ENCODE data around the gene KDM2B.

The KDM2B gene

GRCh38 chr12:121507245-121507644 is 73.6 kb downstream of the KDM2B start:
- TF ChIP-seq EZH2 (IDR thresholded peaks at IDR 0.05; ENCODE audit: borderline replicate concordance, low read length) (no peak), CTCF (IDR thresholded peaks at IDR 0.05; ENCODE audit: low read length) (no peak)
- H3K36me3 ChIP-seq (ENCODE audit: insufficient read depth, low read length) = peaks cover 7% of the 10 kb centered on the region; the same call in 1 of the 2 replicates
- no peaks in the 10 kb centered on the region for H3K27me3 ChIP-seq (ENCODE audit: insufficient read depth, low read length)
- no peak overlapping the region for H3K4me2 ChIP-seq (ENCODE audit: low read length)
- no peaks in the 10 kb centered on the region for H3K9me3 ChIP-seq (ENCODE audit: low read length)
- H3K9me2 ChIP-seq (ENCODE audit: low read depth, low read length) = no peaks in the 10 kb centered on the region
- no peak overlapping the region for H2AFZ ChIP-seq (ENCODE audit: low read length)
- peak overlapping the region; percentile 34 for H3K27ac ChIP-seq (ENCODE audit: low read depth, low read length, poor library complexity, severe bottlenecking)
- no peaks in the 10 kb centered on the region for H3F3A ChIP-seq (ENCODE audit: insufficient read depth, low read length)
- H3K4me3 ChIP-seq (ENCODE audit: low read depth, low read length, poor library complexity, severe bottlenecking) = no peak overlapping the region
- peaks cover 7% of the 10 kb centered on the region for H3K4me1 ChIP-seq (ENCODE audit: insufficient read depth, low read length, severe bottlenecking)
- no peaks in the 10 kb centered on the region for H4K20me1 ChIP-seq (ENCODE audit: insufficient read depth, low read length)
- no peak overlapping the region for H3K9ac ChIP-seq (ENCODE audit: low read length)
- H3K79me2 ChIP-seq (ENCODE audit: insufficient read depth, low read length) = no peaks in the 10 kb centered on the region

DNA sequence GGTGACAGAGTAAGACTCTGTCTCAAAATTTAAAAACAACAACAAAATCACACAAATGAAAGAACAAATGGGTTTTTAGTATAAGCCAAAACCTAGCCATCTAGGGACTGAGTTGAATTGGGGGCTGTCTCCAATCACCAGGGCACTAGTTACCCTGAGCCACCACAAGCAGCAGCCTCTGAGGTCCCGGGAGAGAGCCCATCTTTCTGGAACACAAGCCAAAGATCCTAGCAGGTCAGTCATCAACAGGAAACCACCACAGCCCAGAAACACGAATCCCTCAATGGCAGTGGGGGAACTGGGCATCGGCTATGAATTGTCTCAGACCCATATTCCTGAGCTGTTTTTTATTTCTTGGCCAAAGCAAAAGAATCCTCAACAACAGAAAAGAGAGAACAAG is 75.3 kb downstream of the KDM2B start:
- no peak for TF ChIP-seq EZH2 (IDR thresholded peaks at IDR 0.05; ENCODE audit: borderline replicate concordance, low read length)
- TF ChIP-seq CTCF (IDR thresholded peaks at IDR 0.05; ENCODE audit: low read length) = no peak
- H3F3A ChIP-seq (ENCODE audit: insufficient read depth, low read length) = no peaks in the 10 kb centered on the region
- no peak overlapping the region for H3K4me2 ChIP-seq (ENCODE audit: low read length)
- H3K27ac ChIP-seq (ENCODE audit: low read depth, low read length, poor library complexity, severe bottlenecking) = no peak overlapping the region
- H3K79me2 ChIP-seq (ENCODE audit: insufficient read depth, low read length) = no peaks in the 10 kb centered on the region
- H3K4me1 ChIP-seq (ENCODE audit: insufficient read depth, low read length, severe bottlenecking) = peaks cover 7% of the 10 kb centered on the region
- no peak overlapping the region for H3K4me3 ChIP-seq (ENCODE audit: low read depth, low read length, poor library complexity, severe bottlenecking)
- H2AFZ ChIP-seq (ENCODE audit: low read length) = no peak overlapping the region
- no peaks in the 10 kb centered on the region for H3K27me3 ChIP-seq (ENCODE audit: insufficient read depth, low read length)
- H3K9me3 ChIP-seq (ENCODE audit: low read length) = no peaks in the 10 kb centered on the region
- H3K9me2 ChIP-seq (ENCODE audit: low read depth, low read length) = no peaks in the 10 kb centered on the region
- H4K20me1 ChIP-seq (ENCODE audit: insufficient read depth, low read length) = no peaks in the 10 kb centered on the region
- peaks cover 7% of the 10 kb centered on the region; the same call in 1 of the 2 replicates for H3K36me3 ChIP-seq (ENCODE audit: insufficient read depth, low read length)
- H3K9ac ChIP-seq (ENCODE audit: low read length) = no peak overlapping the region

DNA sequence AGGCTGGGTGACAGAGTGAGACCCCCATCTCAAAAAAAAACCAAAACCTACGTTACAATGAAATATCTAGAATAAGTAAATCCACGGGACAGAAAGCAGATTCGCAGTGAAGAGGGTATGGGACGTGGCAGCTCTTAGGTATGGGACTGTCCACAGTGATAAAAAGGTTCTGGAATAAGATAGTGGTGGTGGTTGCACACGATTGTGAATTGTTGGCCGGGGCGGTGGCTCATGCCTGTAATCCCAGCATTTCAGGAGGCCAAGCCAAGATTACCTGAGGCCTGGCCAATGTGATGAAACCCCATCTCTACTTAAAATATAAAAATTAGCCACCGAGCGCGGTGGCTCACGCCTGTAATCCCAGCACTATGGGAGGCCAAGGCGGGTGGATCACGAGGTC is 76.3 kb downstream of the KDM2B start:
- Histone ChIP-seq H2AFZ (ENCODE audit: low read length) (no peak overlapping the region), H3K79me2 (ENCODE audit: insufficient read depth, low read length) (no peaks in the 10 kb centered on the region), H3K9me3 (ENCODE audit: low read length) (no peaks in the 10 kb centered on the region), H3F3A (ENCODE audit: insufficient read depth, low read length) (no peaks in the 10 kb centered on the region), H4K20me1 (ENCODE audit: insufficient read depth, low read length) (no peaks in the 10 kb centered on the region), H3K4me1 (ENCODE audit: insufficient read depth, low read length, severe bottlenecking) (peaks cover 13% of the 10 kb centered on the region), H3K9me2 (ENCODE audit: low read depth, low read length) (no peaks in the 10 kb centered on the region), H3K4me2 (ENCODE audit: low read length) (no peak overlapping the region), H3K36me3 (ENCODE audit: insufficient read depth, low read length) (peaks cover 7% of the 10 kb centered on the region; the same call in 1 of the 2 replicates), H3K4me3 (ENCODE audit: low read depth, low read length, poor library complexity, severe bottlenecking) (no peak overlapping the region), H3K9ac (ENCODE audit: low read length) (no peak overlapping the region), H3K27me3 (ENCODE audit: insufficient read depth, low read length) (no peaks in the 10 kb centered on the region), H3K27ac (ENCODE audit: low read depth, low read length, poor library complexity, severe bottlenecking) (no peak overlapping the region)
- TF ChIP-seq CTCF (IDR thresholded peaks at IDR 0.05; ENCODE audit: low read length) (no peak), EZH2 (IDR thresholded peaks at IDR 0.05; ENCODE audit: borderline replicate concordance, low read length) (no peak)
